ENCODE data around the gene UGT1A1.
"Not testable (repeated sequence)": the region's sequence is repeated elsewhere in the genome, so short reads cannot be mapped to it uniquely, and the experiment has no call there.

UGT1A1 gene

GRCh38 chr2:233745073-233745755, 14.9 kb upstream of the UGT1A1 start:
- Histone ChIP-seq H3K27ac (no peak overlapping the region), H3K36me3 (no peaks in the 10 kb centered on the region), H3K4me3 (ENCODE audit: low read depth in 1 of 2, low read length in 1 of 2) (no peak overlapping the region), H3K9me3 (no peaks in the 10 kb centered on the region), H3K27me3 (no peaks in the 10 kb centered on the region), H3K4me1 (ENCODE audit: control insufficient read depth in 1 of 2, insufficient read depth in 1 of 2, low read depth in 1 of 2, low read length in 1 of 2) (no peaks in the 10 kb centered on the region)
- TF ChIP-seq CTCF (IDR thresholded peaks at IDR 0.05): no peak

- H3K36me3 ChIP-seq; H3K27ac ChIP-seq; H3K27me3 ChIP-seq; H3K4me1 ChIP-seq (ENCODE audit: control insufficient read depth in 1 of 2, insufficient read depth in 1 of 2, low read depth in 1 of 2, low read length in 1 of 2); H3K9me3 ChIP-seq; H3K4me3 ChIP-seq (ENCODE audit: low read depth in 1 of 2, low read length in 1 of 2): not testable (repeated sequence)
These were observed 14.2 kb upstream of the UGT1A1 start for GRCh38 chr2:233745838-233746237.

- no peak overlapping the region for H3K27ac ChIP-seq
- no peak overlapping the region for H3K4me3 ChIP-seq (ENCODE audit: low read depth in 1 of 2, low read length in 1 of 2)
- no peaks in the 10 kb centered on the region for H3K4me1 ChIP-seq (ENCODE audit: control insufficient read depth in 1 of 2, insufficient read depth in 1 of 2, low read depth in 1 of 2, low read length in 1 of 2)
- H3K36me3 ChIP-seq: no peaks in the 10 kb centered on the region
- TF ChIP-seq CTCF (IDR thresholded peaks at IDR 0.05): no peak
- no peaks in the 10 kb centered on the region for H3K9me3 ChIP-seq
- H3K27me3 ChIP-seq: no peaks in the 10 kb centered on the region
These were observed 13.4 kb upstream of the UGT1A1 start for GRCh38 chr2:233746475-233747282.

GRCh38 chr2:233747283-233747544, 12.9 kb upstream of the UGT1A1 start:
- no peaks in the 10 kb centered on the region for H3K27me3 ChIP-seq
- no peak overlapping the region for H3K27ac ChIP-seq
- no peak overlapping the region for H3K4me3 ChIP-seq (ENCODE audit: low read depth in 1 of 2, low read length in 1 of 2)
- no peaks in the 10 kb centered on the region for H3K4me1 ChIP-seq (ENCODE audit: control insufficient read depth in 1 of 2, insufficient read depth in 1 of 2, low read depth in 1 of 2, low read length in 1 of 2)
- no peak for TF ChIP-seq CTCF (IDR thresholded peaks at IDR 0.05)
- H3K36me3 ChIP-seq: no peaks in the 10 kb centered on the region
- H3K9me3 ChIP-seq: no peaks in the 10 kb centered on the region

GRCh38 chr2:233750689-233751088, 9.4 kb upstream of the UGT1A1 start:
- not testable (repeated sequence) for H3K36me3 ChIP-seq; H3K27me3 ChIP-seq; H3K27ac ChIP-seq; H3K4me3 ChIP-seq (ENCODE audit: low read depth in 1 of 2, low read length in 1 of 2); H3K9me3 ChIP-seq; H3K4me1 ChIP-seq (ENCODE audit: control insufficient read depth in 1 of 2, insufficient read depth in 1 of 2, low read depth in 1 of 2, low read length in 1 of 2)

GRCh38 chr2:233751212-233752009, 8.7 kb upstream of the UGT1A1 start:
- not testable (repeated sequence) for H3K4me1 ChIP-seq (ENCODE audit: control insufficient read depth in 1 of 2, insufficient read depth in 1 of 2, low read depth in 1 of 2, low read length in 1 of 2); H3K36me3 ChIP-seq; H3K27me3 ChIP-seq; H3K27ac ChIP-seq; H3K4me3 ChIP-seq (ENCODE audit: low read depth in 1 of 2, low read length in 1 of 2); H3K9me3 ChIP-seq

Data from neutrophil (primary cell).